ENCODE data around the gene MICALL2. TPM values are rescaled to one million over a fixed set of nuclear protein-coding genes. Genes with fewer than 3 reads are reported as not detected.

Gene MICALL2
- polyA plus RNA-seq, 2 of the 4 experiments (the other 2 are of a cell fraction): 6.1 to 20.6 TPM

DNA sequence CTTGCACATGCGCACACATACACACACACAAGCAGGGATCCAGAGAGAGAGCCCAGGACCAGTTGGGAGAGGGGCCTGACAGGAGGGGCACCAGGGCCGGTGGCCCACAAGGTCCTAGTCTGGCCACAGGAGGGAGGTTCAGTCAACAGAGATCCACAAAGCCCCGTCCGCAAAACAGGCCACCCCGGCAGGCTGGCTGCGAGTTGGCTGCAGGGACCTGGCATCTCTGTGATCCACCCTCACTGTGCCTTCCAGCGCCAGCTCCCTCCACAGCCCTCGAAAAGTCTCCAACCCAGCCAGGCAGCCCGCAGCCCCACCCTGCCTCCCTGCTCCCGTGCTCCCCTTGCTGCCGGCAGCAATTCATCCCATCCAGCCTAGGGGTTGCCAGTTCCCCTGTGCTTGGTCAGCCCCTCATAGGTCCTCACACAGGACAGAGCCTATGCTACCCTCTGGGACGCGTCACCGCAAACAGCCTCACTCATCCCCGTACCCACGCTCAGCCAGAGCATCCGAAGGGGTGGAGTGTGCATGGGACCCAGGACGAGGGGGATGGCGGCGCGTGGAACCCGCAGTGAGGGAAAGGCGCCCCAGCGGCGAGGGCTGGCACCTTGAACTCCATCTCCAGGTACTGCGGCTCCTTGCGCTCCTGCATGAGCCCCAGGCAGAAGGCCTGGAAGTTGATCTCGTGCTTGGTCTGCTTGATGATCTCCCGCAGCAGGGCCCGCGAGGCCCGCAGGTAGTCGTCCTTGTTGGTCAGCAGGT is 37.4 kb upstream of the MICALL2 start:
- H3K4me2 ChIP-seq: no peak overlapping the region
- ChIA-PET CTCF (interaction anchor here (7.2 kb wide), 1 partner anchor 22 kb away, joined by 48 read pairs; no protein-coding TSS in a partner anchor), POLR2A (no interaction called here)
- TF ChIP-seq FOXS1 (CRISPR knock-in tag; IDR thresholded peaks at IDR 0.05) (no peak), EHF (CRISPR knock-in tag; IDR thresholded peaks at IDR 0.05) (no peak), JUNB (IDR thresholded peaks at IDR 0.05) (no peak), JUN (IDR thresholded peaks at IDR 0.05) (no peak), FOSL2 (IDR thresholded peaks at IDR 0.05) (no peak), FOSL2 (CRISPR knock-in tag; IDR thresholded peaks at IDR 0.05) (no peak), SREBF2 (IDR thresholded peaks at IDR 0.05) (no peak), FOSB (CRISPR knock-in tag; IDR thresholded peaks at IDR 0.05) (no peak), HEYL (CRISPR knock-in tag; IDR thresholded peaks at IDR 0.05) (no peak), MYC (IDR thresholded peaks at IDR 0.05; ENCODE audit: borderline replicate concordance, low read length) (no peak), CHD4 (IDR thresholded peaks at IDR 0.05; ENCODE audit: borderline replicate concordance) (no peak), MAFK (IDR thresholded peaks at IDR 0.05; ENCODE audit: partially characterized antibody) (no peak), EHMT2 (IDR thresholded peaks at IDR 0.05; ENCODE audit: low read depth) (no peak), NFE2L2 (conservative IDR thresholded peaks at IDR 0.05; ENCODE audit: low read length) (no peak), EP300 (IDR thresholded peaks at IDR 0.05) (no peak), NR3C1 (IDR thresholded peaks at IDR 0.05) (no peak)
- TF ChIP-seq, protein P1, sequence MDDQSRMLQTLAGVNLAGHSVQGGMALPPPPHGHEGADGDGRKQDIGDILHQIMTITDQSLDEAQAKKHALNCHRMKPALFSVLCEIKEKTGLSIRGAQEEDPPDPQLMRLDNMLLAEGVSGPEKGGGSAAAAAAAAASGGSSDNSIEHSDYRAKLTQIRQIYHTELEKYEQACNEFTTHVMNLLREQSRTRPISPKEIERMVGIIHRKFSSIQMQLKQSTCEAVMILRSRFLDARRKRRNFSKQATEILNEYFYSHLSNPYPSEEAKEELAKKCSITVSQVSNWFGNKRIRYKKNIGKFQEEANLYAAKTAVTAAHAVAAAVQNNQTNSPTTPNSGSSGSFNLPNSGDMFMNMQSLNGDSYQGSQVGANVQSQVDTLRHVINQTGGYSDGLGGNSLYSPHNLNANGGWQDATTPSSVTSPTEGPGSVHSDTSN (IDR thresholded peaks at IDR 0.05): no peak
- DNase-seq (ENCODE audit: low read depth in 1 of 2, low spot score in 1 of 2): no peak
- no peaks in the 10 kb centered on the region; the same call in 2 of the 3 replicates for H3K4me1 ChIP-seq
- FAIRE-seq: no peak
- no peak; a peak in 1 of 6 replicates for ATAC-seq
- no peak overlapping the region for H3K4me3 ChIP-seq
- H3K9me3 ChIP-seq: no peaks in the 10 kb centered on the region
- WGBS (ENCODE audit: missing lambda C conversion rate): 93% methylated on average over 27 of the region's 33 CpGs
- H3K27ac ChIP-seq: no peak overlapping the region

DNA sequence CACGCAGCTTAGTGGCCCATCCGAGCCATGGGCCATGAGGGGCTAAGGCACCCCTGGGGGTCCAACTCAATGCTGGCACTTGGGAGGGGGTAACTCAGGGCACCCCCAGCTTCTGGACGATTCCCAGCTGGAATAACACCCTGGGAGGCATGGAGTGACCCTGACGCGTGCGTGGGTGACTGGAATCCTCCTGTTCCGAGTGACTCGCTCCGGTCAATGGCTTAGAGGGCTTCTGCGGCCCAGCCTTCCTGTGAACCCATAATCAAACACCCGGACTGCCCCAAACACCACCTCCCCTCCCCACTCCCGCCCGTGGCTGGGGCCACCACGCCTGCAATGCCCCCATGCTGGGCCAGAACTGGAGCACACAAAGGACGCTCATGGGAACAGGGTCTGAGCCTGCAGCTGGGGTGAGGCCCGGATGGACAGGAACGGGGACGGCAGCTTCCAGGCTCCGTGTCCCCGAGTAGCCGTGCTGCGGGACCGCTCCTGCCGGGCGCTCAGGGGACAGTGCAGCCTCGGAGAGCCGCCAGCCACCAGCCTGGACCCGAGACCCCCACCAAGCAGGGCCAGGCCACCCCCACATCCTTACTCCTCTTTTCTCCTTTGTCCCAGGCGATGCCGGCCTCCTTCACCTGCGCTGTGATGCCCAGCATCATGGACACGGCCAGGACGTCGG is 36.4 kb upstream of the MICALL2 start:
- no peak for DNase-seq (ENCODE audit: low read depth in 1 of 2, low spot score in 1 of 2)
- no peak overlapping the region for H3K27ac ChIP-seq
- TF ChIP-seq ZC3H11A (IDR thresholded peaks at IDR 0.05) (no peak), FOSL2 (IDR thresholded peaks at IDR 0.05) (no peak), FOSL2 (CRISPR knock-in tag; IDR thresholded peaks at IDR 0.05) (no peak)
- no peaks in the 10 kb centered on the region for H3K9me3 ChIP-seq
- no peak for ATAC-seq
- 94% methylated on average over 23 of the region's 34 CpGs for WGBS (ENCODE audit: missing lambda C conversion rate)
- H3K4me1 ChIP-seq: no peaks in the 10 kb centered on the region
- FAIRE-seq: no peak
- no peak overlapping the region for H3K4me3 ChIP-seq
- no peak overlapping the region for H3K4me2 ChIP-seq
- ChIA-PET POLR2A (no interaction called here), CTCF (interaction anchor here (0.7 to 2.0 kb wide), 2 partner anchors 21 to 61 kb away, joined by 3 to 14 read pairs; no protein-coding TSS in a partner anchor)

DNA sequence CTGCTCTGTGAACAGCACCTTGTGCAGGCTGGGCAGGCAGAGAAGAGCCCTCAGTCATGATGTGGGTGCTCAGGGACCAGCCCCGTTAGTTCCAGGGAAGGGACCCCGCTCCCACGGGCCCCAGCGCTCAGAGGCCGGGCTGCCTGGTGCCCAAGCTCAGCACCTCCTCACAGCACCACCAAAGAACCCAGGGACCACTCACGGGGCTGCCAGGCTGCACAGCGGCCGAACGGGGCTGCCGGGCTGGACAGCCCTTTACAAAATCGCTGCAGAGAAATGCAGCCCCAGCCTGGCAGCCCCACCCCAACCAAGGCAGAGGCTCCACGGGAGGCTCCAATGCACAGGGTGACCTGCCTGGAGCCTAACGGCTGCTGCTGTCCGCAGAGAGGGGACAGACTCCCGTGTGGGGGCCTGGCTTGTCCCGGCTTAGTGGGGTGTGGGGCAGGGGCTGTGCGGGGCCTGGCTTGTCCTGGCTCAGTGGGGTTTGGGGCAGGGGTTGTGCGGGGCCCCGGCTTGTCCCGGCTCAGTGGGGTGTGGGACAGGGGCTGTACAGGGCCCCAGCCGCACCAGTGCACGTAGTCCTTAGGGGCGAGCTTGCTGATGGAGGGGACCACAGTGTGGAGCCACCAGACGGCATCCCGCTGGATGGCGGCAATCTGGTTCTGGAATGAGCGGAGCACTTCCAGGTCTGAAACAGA is 35.7 kb upstream of the MICALL2 start:
- POLR2A ChIA-PET: no interaction called here
- 95% methylated on average over 17 of the region's 27 CpGs for WGBS (ENCODE audit: missing lambda C conversion rate)
- no peaks in the 10 kb centered on the region for H3K4me1 ChIP-seq
- H3K4me2 ChIP-seq: no peak overlapping the region
- H3K9me3 ChIP-seq: no peaks in the 10 kb centered on the region
- DNase-seq (ENCODE audit: low read depth in 1 of 2, low spot score in 1 of 2) (no peak), ATAC-seq (peak in 1 of 2 experiments; percentile 13; a peak in 3 of 6 replicates), FAIRE-seq (no peak)
- no peak overlapping the region for H3K4me3 ChIP-seq
- TF ChIP-seq EHF (CRISPR knock-in tag; IDR thresholded peaks at IDR 0.05) (no peak), FOSL2 (IDR thresholded peaks at IDR 0.05) (no peak), FOSL2 (CRISPR knock-in tag; IDR thresholded peaks at IDR 0.05) (no peak), NPAS2 (CRISPR knock-in tag; IDR thresholded peaks at IDR 0.05; ENCODE audit: borderline replicate concordance) (no peak), HOXB5 (CRISPR knock-in tag; IDR thresholded peaks at IDR 0.05) (no peak), JUNB (IDR thresholded peaks at IDR 0.05) (no peak), CBX8 (IDR thresholded peaks at IDR 0.05) (no peak)
- TF ChIP-seq, protein P2, sequence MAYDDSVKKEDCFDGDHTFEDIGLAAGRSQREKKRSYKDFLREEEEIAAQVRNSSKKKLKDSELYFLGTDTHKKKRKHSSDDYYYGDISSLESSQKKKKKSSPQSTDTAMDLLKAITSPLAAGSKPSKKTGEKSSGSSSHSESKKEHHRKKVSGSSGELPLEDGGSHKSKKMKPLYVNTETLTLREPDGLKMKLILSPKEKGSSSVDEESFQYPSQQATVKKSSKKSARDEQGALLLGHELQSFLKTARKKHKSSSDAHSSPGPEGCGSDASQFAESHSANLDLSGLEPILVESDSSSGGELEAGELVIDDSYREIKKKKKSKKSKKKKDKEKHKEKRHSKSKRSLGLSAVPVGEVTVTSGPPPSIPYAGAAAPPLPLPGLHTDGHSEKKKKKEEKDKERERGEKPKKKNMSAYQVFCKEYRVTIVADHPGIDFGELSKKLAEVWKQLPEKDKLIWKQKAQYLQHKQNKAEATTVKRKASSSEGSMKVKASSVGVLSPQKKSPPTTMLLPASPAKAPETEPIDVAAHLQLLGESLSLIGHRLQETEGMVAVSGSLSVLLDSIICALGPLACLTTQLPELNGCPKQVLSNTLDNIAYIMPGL (CRISPR knock-in tag; IDR thresholded peaks at IDR 0.05; ENCODE audit: borderline replicate concordance): no peak
- no peak overlapping the region for H3K27ac ChIP-seq
- CTCF ChIA-PET: interaction anchor here (0.7 to 2.0 kb wide), 2 partner anchors 21 to 61 kb away, joined by 3 to 14 read pairs; no protein-coding TSS in a partner anchor

Data from A549 (cell line).